ENCODE measurements around the gene MS4A12.
A peak's percentile ranks its signal among the peaks of the same experiment; 100 is the strongest.
"Not testable (repeated sequence)": the region's sequence is repeated elsewhere in the genome, so short reads cannot be mapped to it uniquely, and the experiment has no call there.

The MS4A12 gene

GRCh38 chr11:60500276-60500910, 7.8 kb downstream of the MS4A12 start:
- Mint-ChIP-seq H3K4me1 (peaks cover 21% of the 10 kb centered on the region), H3K27me3 (peaks cover 44% of the 10 kb centered on the region), H3K4me3 (no peak overlapping the region), H3K9me3 (no peaks in the 10 kb centered on the region), H3K27ac (no peak overlapping the region)
- no peak for DNase-seq
- ATAC-seq: no peak

- no peak overlapping the region for H3K27ac Mint-ChIP-seq
- H3K4me1 Mint-ChIP-seq: peaks cover 21% of the 10 kb centered on the region
- no peak for ATAC-seq
- no peak for DNase-seq
- H3K4me3 Mint-ChIP-seq: no peak overlapping the region
- peaks cover 54% of the 10 kb centered on the region for H3K27me3 Mint-ChIP-seq
- H3K9me3 Mint-ChIP-seq: no peaks in the 10 kb centered on the region
Measured at GRCh38 chr11:60502221-60502775, 9.7 kb downstream of the MS4A12 start.

GRCh38 chr11:60504219-60504905, 11.8 kb downstream of the MS4A12 start:
- Mint-ChIP-seq H3K27ac (peak overlapping the region in 1 of 2 donors; percentile 62), H3K27me3 (peaks cover 51% of the 10 kb centered on the region), H3K9me3 (peaks cover 3 to 7% of the 10 kb centered on the region in 2 donors), H3K4me3 (no peak overlapping the region), H3K4me1 (peaks cover 14% of the 10 kb centered on the region)
- DNase-seq: peak; percentile 28 to 42
- ATAC-seq: peak; percentile 88

- not testable (repeated sequence) for DNase-seq, H3K4me3 Mint-ChIP-seq, H3K9me3 Mint-ChIP-seq, ATAC-seq, H3K4me1 Mint-ChIP-seq, H3K27ac Mint-ChIP-seq
- H3K27me3 Mint-ChIP-seq: peaks cover 38% of the 10 kb centered on the region
Measured at GRCh38 chr11:60509609-60510008, 17.0 kb downstream of the MS4A12 start.

GRCh38 chr11:60510209-60510608, 17.6 kb downstream of the MS4A12 start:
- H3K27ac Mint-ChIP-seq, H3K9me3 Mint-ChIP-seq, H3K4me3 Mint-ChIP-seq, ATAC-seq, H3K4me1 Mint-ChIP-seq, DNase-seq: not testable (repeated sequence)
- peaks cover 42% of the 10 kb centered on the region for H3K27me3 Mint-ChIP-seq

- Mint-ChIP-seq H3K4me1 (no peaks in the 10 kb centered on the region), H3K9me3 (peaks cover 3 to 7% of the 10 kb centered on the region in 2 donors), H3K27ac (no peak overlapping the region), H3K4me3 (no peak overlapping the region), H3K27me3 (peaks cover 51% of the 10 kb centered on the region)
- ATAC-seq: no peak
- DNase-seq: no peak
Measured at GRCh38 chr11:60511393-60511792, 18.8 kb downstream of the MS4A12 start.

- peaks cover 38% of the 10 kb centered on the region for H3K27me3 Mint-ChIP-seq
- H3K4me1 Mint-ChIP-seq: no peaks in the 10 kb centered on the region
- no peak for DNase-seq
- H3K9me3 Mint-ChIP-seq: peaks cover 3 to 5% of the 10 kb centered on the region in 2 donors
- no peak overlapping the region for H3K27ac Mint-ChIP-seq
- H3K4me3 Mint-ChIP-seq: no peak overlapping the region
- ATAC-seq: no peak
Measured at GRCh38 chr11:60512651-60513225, 20.2 kb downstream of the MS4A12 start.

- ATAC-seq (no peak), DNase-seq (no peak)
- peaks cover 36% of the 10 kb centered on the region for H3K27me3 Mint-ChIP-seq
- peaks cover under 1 to 3% of the 10 kb centered on the region in 2 donors for H3K9me3 Mint-ChIP-seq
- H3K27ac Mint-ChIP-seq: no peak overlapping the region
- H3K4me3 Mint-ChIP-seq: no peak overlapping the region
- H3K4me1 Mint-ChIP-seq: no peaks in the 10 kb centered on the region
Measured at GRCh38 chr11:60513496-60514460, 21.2 kb downstream of the MS4A12 start.

- H3K27ac Mint-ChIP-seq: no peak within 1 kb of the TSS
- DNase-seq: no peak
- peaks cover 48% of the 10 kb centered on the region for H3K27me3 Mint-ChIP-seq
- H3K9me3 Mint-ChIP-seq: peaks cover 0 to 9% of the 10 kb centered on the region in 2 donors
- no peak for ATAC-seq
- H3K4me3 Mint-ChIP-seq: no peak within 1 kb of the TSS
- no peaks in the 10 kb centered on the region for H3K4me1 Mint-ChIP-seq
Measured at GRCh38 chr11:60515144-60515855, 22.7 kb downstream of the MS4A12 start, which contains the start of gene MS4A13. Gene MS4A13, plus strand, starts transcription at chr11:60515392. Its CDS starts 2,692 bp downstream, at chr11:60518084.

GRCh38 chr11:60528465-60528864, 35.9 kb downstream of the MS4A12 start:
- H3K4me3 Mint-ChIP-seq: no peak overlapping the region
- no peak for DNase-seq
- no peak overlapping the region for H3K27ac Mint-ChIP-seq
- peaks cover 12% of the 10 kb centered on the region for H3K27me3 Mint-ChIP-seq
- H3K4me1 Mint-ChIP-seq: no peaks in the 10 kb centered on the region
- H3K9me3 Mint-ChIP-seq: peaks cover 0 to 8% of the 10 kb centered on the region in 2 donors
- no peak for ATAC-seq

GRCh38 chr11:60528934-60529333, 36.4 kb downstream of the MS4A12 start:
- ATAC-seq: no peak
- Mint-ChIP-seq H3K9me3 (peaks cover 0 to 8% of the 10 kb centered on the region in 2 donors), H3K27ac (no peak overlapping the region), H3K4me3 (no peak overlapping the region), H3K27me3 (peaks cover 12% of the 10 kb centered on the region), H3K4me1 (no peaks in the 10 kb centered on the region)
- DNase-seq: no peak

GRCh38 chr11:60530454-60531100, 38.0 kb downstream of the MS4A12 start:
- Mint-ChIP-seq H3K4me3 (no peak overlapping the region), H3K27me3 (peaks cover 12% of the 10 kb centered on the region), H3K4me1 (no peaks in the 10 kb centered on the region), H3K9me3 (peaks cover 0 to 8% of the 10 kb centered on the region in 2 donors), H3K27ac (no peak overlapping the region)
- no peak for DNase-seq
- no peak for ATAC-seq

GRCh38 chr11:60532383-60532782, 39.8 kb downstream of the MS4A12 start:
- H3K4me3 Mint-ChIP-seq, H3K27ac Mint-ChIP-seq: not testable (repeated sequence)

GRCh38 chr11:60538627-60539026, 46.0 kb downstream of the MS4A12 start:
- not testable (repeated sequence) for H3K4me3 Mint-ChIP-seq, H3K27me3 Mint-ChIP-seq, H3K27ac Mint-ChIP-seq, ATAC-seq, H3K9me3 Mint-ChIP-seq, DNase-seq, H3K4me1 Mint-ChIP-seq

More at GRCh38 chr11:60532383-60532782, 39.8 kb downstream of the MS4A12 start:
- not testable (repeated sequence) for ATAC-seq, H3K9me3 Mint-ChIP-seq, DNase-seq, H3K27me3 Mint-ChIP-seq, H3K4me1 Mint-ChIP-seq

Measured in stimulated activated naive CD8-positive, alpha-beta T cell treated with anti-CD3 and anti-CD28 coated beads, Interleukin-15, amount 100 ng/mL, for 72 hours (primary cell).